ENCODE measurements around the gene PTPRN2.

PTPRN2 gene

DNA sequence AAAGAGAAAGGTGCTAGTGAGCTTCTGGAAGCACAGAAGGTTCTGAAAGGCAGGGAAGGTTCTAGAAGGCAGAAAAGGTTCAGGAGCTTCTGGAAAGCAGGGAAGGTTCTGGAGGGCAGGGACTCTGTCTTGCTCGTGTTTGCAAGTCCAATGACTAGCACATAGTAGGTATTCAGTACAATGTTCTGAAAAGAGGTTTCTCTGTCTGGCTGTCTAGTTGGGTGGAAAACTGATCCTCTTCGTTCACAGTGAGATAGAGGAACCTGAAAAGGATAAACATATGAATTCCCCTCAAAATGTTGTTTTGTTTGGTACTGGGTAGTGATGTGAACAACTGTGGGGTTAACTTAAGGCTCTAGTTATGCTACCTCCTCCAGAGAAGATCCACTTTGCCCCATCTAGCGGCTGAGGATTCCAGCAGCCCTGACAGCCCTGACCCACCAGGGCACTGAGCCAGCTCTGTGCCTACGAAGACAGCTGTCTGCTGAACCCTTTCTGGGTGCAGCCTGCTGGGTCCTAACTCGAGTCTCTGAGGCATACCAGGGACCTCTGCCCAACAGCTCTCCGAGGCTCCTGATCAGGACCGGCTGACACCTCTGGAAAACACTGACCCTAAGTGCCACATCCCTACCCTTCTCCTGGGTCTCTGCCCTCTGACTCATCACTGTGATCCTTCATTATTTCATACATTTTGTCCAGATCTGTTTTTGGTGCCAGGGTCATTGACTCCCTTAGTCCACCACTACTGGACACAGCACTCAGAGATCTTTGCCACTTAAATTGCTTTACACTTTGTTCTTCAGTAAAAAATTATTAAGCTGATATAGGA, 15.4 kb downstream of the PTPRN2 start:
- H3K4me1 Mint-ChIP-seq, result no peaks in the 10 kb centered on the region
- DNase-seq, result no peak
- H3K27me3 Mint-ChIP-seq (ENCODE audit: low read depth, poor library complexity), result peaks cover 39% of the 10 kb centered on the region
- H3K27ac Mint-ChIP-seq, result no peak overlapping the region
- H3K36me3 Mint-ChIP-seq (ENCODE audit: low read depth), result no peaks in the 10 kb centered on the region
- no peaks in the 10 kb centered on the region for H3K9me3 Mint-ChIP-seq
- H3K4me3 Mint-ChIP-seq, result no peak overlapping the region
- TF ChIP-seq, protein P1, sequence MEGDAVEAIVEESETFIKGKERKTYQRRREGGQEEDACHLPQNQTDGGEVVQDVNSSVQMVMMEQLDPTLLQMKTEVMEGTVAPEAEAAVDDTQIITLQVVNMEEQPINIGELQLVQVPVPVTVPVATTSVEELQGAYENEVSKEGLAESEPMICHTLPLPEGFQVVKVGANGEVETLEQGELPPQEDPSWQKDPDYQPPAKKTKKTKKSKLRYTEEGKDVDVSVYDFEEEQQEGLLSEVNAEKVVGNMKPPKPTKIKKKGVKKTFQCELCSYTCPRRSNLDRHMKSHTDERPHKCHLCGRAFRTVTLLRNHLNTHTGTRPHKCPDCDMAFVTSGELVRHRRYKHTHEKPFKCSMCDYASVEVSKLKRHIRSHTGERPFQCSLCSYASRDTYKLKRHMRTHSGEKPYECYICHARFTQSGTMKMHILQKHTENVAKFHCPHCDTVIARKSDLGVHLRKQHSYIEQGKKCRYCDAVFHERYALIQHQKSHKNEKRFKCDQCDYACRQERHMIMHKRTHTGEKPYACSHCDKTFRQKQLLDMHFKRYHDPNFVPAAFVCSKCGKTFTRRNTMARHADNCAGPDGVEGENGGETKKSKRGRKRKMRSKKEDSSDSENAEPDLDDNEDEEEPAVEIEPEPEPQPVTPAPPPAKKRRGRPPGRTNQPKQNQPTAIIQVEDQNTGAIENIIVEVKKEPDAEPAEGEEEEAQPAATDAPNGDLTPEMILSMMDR (IDR thresholded peaks at IDR 0.05), result no peak

DNA sequence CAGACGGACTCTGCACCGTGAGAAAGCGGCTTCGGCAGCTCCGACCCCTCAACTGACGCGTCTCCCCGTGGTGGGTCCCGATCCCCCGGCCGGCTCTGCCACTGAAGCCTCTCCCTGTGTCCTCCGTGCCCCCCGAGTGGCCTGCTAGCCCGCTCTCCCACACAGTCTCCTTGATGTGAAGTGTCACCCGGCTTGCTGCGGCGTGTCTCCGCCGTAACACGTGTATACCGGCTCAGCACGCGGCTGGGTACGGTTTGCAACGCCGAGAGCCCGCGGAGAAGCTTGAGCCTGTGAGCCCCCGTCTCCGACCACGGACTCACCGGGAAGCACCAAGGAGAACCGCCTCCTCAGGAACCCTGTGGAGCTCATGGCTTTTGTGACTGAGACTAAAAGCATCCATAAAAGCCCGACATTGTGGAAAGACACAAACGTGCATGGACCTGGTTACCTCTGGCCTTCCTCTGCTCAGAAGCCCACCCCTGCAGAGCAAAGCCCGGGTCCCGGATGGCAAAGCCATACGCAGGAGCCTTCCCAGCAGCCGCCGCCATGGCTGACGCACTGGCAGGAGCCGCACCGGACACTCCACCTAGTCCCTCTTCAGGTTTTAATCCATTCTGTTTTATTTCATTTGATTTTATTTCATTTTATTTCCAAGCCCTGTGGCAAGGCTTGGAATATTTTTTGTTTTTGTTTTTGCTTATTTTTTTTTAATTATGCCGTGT, 17.0 kb downstream of the PTPRN2 start:
- no peak for DNase-seq
- H3K4me1 Mint-ChIP-seq, result no peaks in the 10 kb centered on the region
- TF ChIP-seq, protein P1 (IDR thresholded peaks at IDR 0.05), result no peak
- no peak overlapping the region for H3K27ac Mint-ChIP-seq
- peaks cover 39% of the 10 kb centered on the region for H3K27me3 Mint-ChIP-seq (ENCODE audit: low read depth, poor library complexity)
- no peaks in the 10 kb centered on the region for H3K36me3 Mint-ChIP-seq (ENCODE audit: low read depth)
- H3K9me3 Mint-ChIP-seq, result no peaks in the 10 kb centered on the region
- no peak overlapping the region for H3K4me3 Mint-ChIP-seq

DNA sequence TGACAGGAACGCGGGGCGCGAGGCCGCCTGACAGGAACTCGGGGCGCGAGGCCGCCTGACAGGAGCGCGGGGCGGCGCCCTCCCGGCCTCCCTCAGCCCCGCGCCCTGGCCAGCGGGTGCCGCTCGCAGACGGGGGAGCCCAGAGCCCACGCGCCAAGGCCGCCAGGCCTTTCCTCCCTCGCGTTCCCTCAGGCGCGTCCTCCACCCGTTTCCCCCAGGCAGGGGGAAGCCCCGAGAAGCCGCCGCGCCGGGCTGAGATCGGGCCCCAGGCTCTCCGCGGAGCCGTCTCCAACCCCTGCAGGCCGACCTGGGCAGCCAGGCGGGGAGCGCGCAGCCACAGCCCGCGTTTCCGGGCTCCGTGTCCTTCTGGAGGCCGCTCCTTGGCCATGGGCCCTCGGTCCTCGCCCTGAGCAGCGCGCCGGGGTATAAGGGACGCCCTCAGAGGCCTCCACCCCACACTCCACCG, 17.7 kb downstream of the PTPRN2 start:
- Mint-ChIP-seq H3K4me3 (no peak overlapping the region), H3K9me3 (no peaks in the 10 kb centered on the region), H3K36me3 (ENCODE audit: low read depth) (no peaks in the 10 kb centered on the region), H3K27me3 (ENCODE audit: low read depth, poor library complexity) (peaks cover 39% of the 10 kb centered on the region), H3K4me1 (no peaks in the 10 kb centered on the region), H3K27ac (no peak overlapping the region)
- TF ChIP-seq, protein P1 (IDR thresholded peaks at IDR 0.05), result no peak
- no peak for DNase-seq

DNA sequence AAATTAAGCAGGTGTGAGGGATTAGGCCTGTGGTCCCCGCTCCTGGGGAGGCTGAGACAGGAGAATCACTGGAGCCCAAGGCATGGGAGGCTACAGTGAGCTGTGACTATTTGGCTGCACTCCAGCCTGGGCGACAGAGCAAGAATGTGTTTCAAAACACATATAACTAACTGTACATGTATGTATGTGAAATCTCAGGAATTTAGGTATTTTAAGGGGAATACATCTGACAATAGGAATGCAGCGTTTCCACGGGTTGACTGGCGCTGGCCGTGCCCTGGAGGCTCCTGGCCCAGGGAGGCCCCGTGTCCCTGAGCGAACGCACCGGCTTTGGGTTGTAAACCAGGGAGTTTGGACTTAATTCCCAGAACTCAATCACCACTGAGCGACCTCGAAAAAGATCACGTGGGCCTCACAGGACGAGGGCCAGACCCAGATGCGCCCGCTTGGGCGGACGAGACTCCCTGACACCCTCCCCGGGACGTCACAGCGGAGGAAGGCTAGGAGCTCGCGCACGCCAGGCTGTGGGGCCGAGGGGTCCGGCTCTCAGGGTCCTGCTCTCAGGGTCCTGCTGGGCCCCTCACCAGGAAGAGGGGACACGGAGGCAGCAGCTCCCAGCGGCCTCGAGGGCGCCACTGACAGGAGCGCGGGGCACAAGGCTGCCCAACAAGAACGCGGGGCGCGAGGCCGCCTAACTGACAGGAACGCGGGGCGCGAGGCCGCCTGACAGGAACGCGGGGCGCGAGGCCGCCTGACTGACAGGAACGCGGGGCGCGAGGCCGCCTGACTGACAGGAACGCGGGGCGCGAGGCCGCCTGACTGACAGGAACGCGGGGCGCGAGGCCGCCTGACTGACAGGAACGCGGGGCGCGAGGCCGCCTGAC, 18.4 kb downstream of the PTPRN2 start:
- no peak for DNase-seq
- H3K4me1 Mint-ChIP-seq, result no peaks in the 10 kb centered on the region
- H3K27ac Mint-ChIP-seq, result no peak overlapping the region
- no peaks in the 10 kb centered on the region for H3K9me3 Mint-ChIP-seq
- H3K4me3 Mint-ChIP-seq, result no peak overlapping the region
- H3K27me3 Mint-ChIP-seq (ENCODE audit: low read depth, poor library complexity), result peaks cover 39% of the 10 kb centered on the region
- H3K36me3 Mint-ChIP-seq (ENCODE audit: low read depth), result no peaks in the 10 kb centered on the region
- TF ChIP-seq, protein P1 (IDR thresholded peaks at IDR 0.05), result no peak

DNA sequence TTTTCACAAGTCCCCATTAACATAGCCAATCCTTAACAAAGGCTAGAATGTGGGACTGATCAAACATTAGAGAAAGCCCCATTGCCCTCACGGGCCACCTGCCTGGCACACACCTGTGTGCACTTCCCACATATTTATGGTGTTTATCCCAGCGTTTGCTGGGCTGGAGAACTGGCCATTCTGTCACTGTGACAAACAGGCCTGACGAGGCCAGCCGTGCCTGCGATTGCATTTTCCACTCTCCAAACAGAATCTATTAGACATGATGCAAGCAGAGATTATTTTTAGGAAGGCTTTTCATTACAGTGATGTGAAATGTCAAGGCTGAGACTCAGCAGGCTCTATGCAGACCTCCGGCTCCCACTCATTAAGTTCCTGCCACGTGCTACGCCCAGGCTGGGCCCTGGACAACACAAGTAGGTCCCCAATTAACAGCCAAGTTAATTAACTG, 20.4 kb downstream of the PTPRN2 start:
- TF ChIP-seq, protein P1 (IDR thresholded peaks at IDR 0.05), result no peak
- Mint-ChIP-seq H3K4me3 (no peak overlapping the region), H3K4me1 (no peaks in the 10 kb centered on the region), H3K36me3 (ENCODE audit: low read depth) (no peaks in the 10 kb centered on the region), H3K27ac (no peak overlapping the region), H3K9me3 (no peaks in the 10 kb centered on the region), H3K27me3 (ENCODE audit: low read depth, poor library complexity) (peaks cover 44% of the 10 kb centered on the region)
- DNase-seq, result no peak

Data from nephron progenitor cell (in vitro differentiated cells).